T47D (cell line): ENCODE measurements around the gene TP53BP2.
"Not testable (repeated sequence)": the region's sequence is repeated elsewhere in the genome, so short reads cannot be mapped to it uniquely, and the experiment has no call there.

Source experiments
- DNase-seq, 2 experiments: peaks; one replicate each; pipeline versions ENCODE4 v3.0.0 to v3.0.0-alpha.2; 2011 to 2012; ENCODE audit warnings: low read depth in 1 of 2, low spot score in 1 of 2
- JUND ChIP-seq: IDR thresholded peaks from 2 replicates; pipeline ENCODE4 v1.6.1; 2012; ENCODE audit warnings: low read depth
- in situ Hi-C: cut with HindIII; loops from 2 replicates; pipeline ENCODE4 v1.10.0; 2016; ENCODE audit warnings: low sequenced_read_pairs, low pct_unique_long_range_greater_than_20kb

The TP53BP2 gene

DNA sequence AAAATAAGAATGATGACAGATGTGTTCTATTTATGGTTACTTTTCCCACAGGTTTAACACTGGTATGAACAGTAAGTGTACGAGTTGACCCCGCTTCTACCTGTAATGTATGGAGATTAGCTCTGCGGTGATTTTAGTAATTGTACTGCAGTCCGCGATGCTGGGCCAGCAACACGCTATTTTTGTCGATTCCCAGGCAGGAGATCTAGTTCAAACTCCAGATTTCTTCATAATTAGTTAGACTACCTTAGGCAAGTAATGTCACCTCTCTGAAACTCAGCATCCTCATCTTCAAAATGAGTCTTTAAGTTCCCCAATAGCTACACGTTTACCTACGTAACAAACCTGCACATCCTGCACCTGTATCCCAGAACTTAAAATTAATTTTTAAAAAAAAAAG is 21.5 kb downstream of the TP53BP2 start:
- no peak for TF ChIP-seq JUND
- no peak for DNase-seq
- in situ Hi-C loops: no loop called here

- in situ Hi-C loops: no loop called here
- DNase-seq: no peak
- TF ChIP-seq JUND: no peak
Observed at GRCh38 chr1:223820971-223821370, 24.8 kb downstream of the TP53BP2 start.

DNA sequence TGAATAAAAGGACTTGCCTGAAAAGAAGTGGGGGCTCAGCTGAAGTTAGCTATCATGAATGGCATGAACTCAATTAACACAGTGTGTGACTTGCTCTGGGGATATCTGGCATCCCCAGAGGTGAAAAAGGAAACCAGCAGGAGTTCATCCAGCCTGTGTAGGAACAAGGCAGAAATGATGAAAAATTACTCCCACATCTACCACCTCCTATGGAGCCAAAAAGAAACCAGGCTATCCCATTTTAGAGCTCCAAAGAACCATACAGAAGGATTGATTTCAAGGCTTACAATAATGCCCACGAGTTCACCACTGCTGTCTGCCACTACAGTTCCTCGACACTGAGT is 25.3 kb downstream of the TP53BP2 start:
- TF ChIP-seq JUND: no peak
- in situ Hi-C loops: no loop called here
- DNase-seq: no peak

- no peak for DNase-seq
- no peak for TF ChIP-seq JUND
- in situ Hi-C loops: no loop called here
Observed at GRCh38 chr1:223819730-223820514, 25.8 kb downstream of the TP53BP2 start.

- in situ Hi-C loops: not testable (repeated sequence)
Observed at GRCh38 chr1:223817265-223817664, 28.5 kb downstream of the TP53BP2 start.

DNA sequence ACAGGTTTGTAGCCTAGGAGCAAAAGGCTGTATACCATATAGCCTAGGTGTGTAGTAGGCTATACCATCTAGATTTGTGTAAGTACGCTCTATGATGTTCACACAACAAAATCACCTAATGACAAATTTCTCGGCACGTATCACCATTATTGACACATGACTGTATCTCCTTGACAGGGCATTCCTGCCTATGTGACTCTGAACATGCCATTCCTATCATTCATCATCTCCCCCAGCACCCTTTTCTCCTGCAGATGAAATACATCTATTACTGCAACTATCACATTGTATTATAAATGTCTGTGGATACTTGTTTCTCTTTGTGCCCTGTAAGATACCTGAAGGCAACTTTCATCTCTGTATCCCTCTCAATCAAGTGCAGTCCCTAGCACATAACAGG is 29.9 kb downstream of the TP53BP2 start:
- no peak for TF ChIP-seq JUND
- DNase-seq: no peak
- in situ Hi-C loops: no loop called here

More at GRCh38 chr1:223817265-223817664, 28.5 kb downstream of the TP53BP2 start:
- DNase-seq: not testable (repeated sequence)

DNA sequence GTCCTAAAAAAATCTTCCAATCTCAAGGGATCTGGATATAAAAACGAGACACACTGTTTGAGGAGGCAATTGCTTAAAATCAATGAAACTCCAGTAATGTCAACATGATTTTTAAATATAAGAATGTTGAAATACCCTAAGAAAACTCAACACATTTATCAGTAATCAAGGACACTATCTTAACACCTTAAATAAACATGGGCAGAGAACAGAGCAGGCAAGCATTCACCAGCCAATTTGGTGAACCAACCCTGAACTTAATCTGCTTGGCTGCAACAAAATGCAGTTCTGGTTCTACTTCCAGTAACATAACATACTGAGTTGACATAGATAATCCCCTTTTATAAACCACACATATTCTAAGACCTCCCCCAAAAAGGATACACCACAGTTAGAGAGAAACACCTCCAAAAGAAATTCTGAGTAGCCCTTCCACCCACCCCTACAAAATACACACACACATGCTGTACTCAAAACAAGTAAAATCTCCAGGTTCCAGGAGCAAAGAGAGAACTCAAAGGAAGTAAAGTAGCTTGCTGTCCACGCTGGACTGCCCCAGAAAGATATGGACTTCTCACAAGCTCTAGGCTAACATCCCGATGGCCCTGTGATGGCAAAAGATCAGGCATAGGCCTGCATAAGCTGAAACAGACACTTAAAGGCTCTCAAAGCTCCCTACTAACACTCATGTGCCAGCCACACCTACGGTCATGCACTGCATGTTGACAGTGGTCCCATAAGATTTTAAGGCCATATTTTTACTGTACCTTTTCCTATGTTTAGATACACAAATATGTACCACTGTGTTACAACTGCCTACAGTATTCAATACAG is 30.5 kb downstream of the TP53BP2 start:
- TF ChIP-seq JUND: no peak
- in situ Hi-C loops: no loop called here

GRCh38 chr1:223813645-223814044 is 32.1 kb downstream of the TP53BP2 start:
- DNase-seq: no peak
- no peak for TF ChIP-seq JUND
- in situ Hi-C loops: no loop called here

More for the DNA sequence above, 30.5 kb downstream of the TP53BP2 start:
- no peak for DNase-seq

DNA sequence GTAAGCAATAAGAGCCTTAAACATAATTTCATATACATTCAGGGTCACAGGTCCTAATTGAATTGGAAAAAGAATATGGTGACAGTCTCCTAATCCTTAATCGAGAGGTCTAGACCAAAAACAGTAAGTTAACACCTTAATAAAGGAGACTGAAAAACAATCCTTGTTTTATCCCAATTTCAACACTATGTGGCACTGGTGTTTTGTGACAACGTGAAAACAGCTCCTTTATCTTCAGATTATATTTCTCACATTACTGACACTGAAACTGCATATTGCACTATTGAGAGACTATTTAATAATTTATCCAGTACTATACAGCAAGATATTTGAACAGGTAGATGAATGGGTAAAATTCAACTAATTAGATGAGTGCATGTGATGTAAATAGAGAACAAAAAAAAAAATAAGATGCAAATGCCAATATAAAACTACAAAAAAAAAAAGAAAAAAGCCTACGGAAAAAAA is 34.1 kb downstream of the TP53BP2 start:
- peak in 1 of 2 experiments; percentile 62 for DNase-seq
- no peak for TF ChIP-seq JUND
- in situ Hi-C loops: no loop called here

GRCh38 chr1:223810586-223810985 is 35.2 kb downstream of the TP53BP2 start:
- no peak for TF ChIP-seq JUND
- in situ Hi-C loops: no loop called here
- no peak for DNase-seq

- in situ Hi-C loops, DNase-seq: not testable (repeated sequence)
Observed at GRCh38 chr1:223809905-223810304, 35.8 kb downstream of the TP53BP2 start.

DNA sequence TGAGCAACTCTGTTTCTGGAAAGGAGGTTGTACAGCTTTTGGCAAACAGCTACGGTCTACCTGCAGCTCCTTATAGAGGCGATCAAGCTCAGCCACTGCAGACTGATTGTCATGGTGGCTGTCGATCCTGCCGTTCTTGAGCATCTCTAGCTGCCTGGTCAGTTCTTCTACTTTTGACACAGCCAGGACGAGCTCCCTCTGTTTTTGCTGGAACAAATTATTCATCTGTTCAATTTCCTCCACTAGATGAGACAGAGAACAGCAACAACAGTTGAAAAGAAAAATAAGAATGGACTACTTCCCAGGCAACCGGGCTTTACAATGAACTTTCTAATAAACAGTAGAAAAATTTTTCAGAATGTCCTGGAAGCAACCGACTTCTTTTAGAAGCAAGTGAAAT is 42.5 kb downstream of the TP53BP2 start:
- no peak for DNase-seq
- in situ Hi-C loops: no loop called here
- TF ChIP-seq JUND: no peak

- TF ChIP-seq JUND: no peak
- DNase-seq: no peak
- in situ Hi-C loops: no loop called here
Observed at GRCh38 chr1:223802602-223803001, 43.1 kb downstream of the TP53BP2 start.

- TF ChIP-seq JUND: no peak
- DNase-seq: no peak
- in situ Hi-C loops: no loop called here
Observed at GRCh38 chr1:223802032-223802431, 43.7 kb downstream of the TP53BP2 start.
